GM12873 (cell line): ENCODE measurements around the gene RAPGEF1.

Experiments
- TF ChIP-seq, protein P1 (sequence below): IDR thresholded peaks from 2 replicates; pipeline ENCODE4 v1.5.1; 2012; ENCODE audit warnings: low read depth, mild to moderate bottlenecking, moderate library complexity, low read length, control low read depth; ENCODE audit not compliant: insufficient read depth; ENCODE audit errors: missing control alignments

RAPGEF1 gene

DNA sequence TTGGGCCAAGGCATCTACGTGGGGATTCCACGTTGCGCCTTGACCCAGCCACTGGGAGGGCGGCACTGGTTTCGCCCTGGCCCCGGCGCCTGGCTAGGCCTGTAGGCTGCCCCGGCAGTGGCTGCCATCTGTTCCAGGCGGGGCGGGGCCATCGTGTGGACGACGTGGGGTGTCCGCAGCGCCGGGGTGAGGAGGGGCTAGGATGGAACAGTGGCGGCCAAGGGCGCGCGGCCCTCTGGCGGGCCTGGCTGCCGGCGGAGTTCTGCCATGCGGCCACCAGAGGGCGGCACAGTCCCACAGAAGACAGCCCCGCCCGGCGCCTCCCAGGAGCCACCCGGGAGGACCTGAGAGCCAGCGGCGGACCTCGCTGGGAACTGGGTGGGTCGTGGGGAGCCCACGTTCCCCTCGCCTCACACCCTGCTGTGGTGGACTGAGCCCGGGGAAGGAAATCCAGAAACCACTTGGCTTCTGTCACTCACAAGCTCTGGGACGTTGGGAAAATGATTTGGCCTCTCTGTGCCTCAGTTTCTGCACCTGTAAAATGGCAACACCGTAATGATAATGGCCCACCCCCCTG, 22.6 kb upstream of the RAPGEF1 start:
- TF ChIP-seq, protein P1, sequence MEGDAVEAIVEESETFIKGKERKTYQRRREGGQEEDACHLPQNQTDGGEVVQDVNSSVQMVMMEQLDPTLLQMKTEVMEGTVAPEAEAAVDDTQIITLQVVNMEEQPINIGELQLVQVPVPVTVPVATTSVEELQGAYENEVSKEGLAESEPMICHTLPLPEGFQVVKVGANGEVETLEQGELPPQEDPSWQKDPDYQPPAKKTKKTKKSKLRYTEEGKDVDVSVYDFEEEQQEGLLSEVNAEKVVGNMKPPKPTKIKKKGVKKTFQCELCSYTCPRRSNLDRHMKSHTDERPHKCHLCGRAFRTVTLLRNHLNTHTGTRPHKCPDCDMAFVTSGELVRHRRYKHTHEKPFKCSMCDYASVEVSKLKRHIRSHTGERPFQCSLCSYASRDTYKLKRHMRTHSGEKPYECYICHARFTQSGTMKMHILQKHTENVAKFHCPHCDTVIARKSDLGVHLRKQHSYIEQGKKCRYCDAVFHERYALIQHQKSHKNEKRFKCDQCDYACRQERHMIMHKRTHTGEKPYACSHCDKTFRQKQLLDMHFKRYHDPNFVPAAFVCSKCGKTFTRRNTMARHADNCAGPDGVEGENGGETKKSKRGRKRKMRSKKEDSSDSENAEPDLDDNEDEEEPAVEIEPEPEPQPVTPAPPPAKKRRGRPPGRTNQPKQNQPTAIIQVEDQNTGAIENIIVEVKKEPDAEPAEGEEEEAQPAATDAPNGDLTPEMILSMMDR: peak; percentile 80

DNA sequence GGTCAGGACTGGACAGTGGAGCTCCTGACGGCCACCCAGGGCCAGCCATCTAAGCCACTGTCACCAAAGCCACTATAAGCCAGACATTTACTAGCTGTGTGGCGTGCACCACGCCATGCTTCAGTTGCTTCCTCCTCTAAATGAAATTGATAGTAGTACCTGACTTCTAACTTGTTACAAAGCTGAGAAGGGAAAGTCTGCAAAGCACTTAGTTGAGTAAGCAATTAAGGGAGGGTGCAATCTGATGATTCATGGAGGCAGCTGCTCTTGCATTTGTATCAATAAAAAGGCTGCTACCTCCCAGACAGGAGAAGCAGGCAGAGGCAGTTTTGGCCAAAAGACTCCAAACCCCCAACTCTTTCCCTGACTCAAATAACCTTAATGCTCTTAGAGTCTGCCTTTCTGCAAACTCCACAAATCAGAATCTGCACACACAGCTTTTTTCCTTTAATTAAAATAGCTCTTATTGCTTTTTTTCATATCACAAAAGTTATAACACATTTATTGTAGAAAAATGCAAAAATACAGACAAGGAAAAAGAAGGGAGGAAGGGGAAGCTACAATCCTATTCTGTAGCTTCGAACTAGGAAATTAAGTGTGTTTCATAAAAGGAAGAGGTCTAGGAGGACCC, 19.3 kb upstream of the RAPGEF1 start:
- TF ChIP-seq, protein P1: no peak

DNA sequence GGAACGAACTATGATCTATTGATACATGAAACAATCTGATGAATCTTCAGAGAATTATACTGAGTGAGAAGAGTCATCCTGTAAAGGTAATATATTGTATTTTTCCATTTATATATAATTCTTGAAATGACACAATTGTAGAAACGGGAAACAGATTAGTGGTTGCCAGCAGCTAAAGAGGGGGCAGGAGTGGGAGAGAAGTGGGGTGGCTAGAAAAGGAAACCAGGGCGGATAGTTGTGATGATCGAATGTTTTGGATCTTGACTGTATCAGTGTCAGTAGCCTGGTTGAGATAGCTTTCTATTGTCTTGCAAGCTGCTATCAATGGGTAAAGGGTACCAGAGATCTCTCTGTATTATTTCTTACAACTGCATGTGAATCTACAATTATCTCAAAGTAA, 17.7 kb upstream of the RAPGEF1 start:
- TF ChIP-seq, protein P1: no peak

DNA sequence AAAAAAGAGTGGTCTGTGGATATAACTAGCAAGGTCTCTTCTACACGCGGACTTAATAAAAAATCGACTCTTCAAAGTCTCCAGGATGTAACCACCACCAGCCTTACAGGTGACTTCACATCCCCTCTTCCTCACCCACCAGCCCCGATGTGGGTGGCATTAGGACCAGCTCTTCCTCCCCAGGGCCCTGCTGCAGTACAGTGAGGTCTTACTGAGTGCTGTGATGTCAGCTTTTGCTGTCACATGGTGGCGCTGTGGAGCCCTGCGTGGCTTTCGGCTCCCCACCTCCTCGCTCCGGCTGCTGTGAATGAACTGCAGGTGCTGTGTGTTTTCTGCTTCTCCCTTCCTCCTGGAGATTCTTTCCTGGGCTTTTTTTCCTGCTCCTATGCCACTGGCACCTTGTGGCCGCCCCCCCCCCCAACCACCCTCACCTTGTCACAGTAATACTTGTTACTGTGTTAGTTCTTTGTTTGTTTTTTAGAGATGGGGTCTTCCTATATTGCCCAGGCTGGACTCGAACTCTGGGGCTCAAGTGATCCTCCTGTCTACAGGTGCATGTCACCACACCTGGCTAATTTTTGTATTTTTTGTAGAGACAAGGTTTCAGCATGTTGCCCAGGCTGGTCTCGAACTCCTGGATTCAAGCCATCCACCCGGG, 15.8 kb upstream of the RAPGEF1 start:
- TF ChIP-seq, protein P1: peak; percentile 98

DNA sequence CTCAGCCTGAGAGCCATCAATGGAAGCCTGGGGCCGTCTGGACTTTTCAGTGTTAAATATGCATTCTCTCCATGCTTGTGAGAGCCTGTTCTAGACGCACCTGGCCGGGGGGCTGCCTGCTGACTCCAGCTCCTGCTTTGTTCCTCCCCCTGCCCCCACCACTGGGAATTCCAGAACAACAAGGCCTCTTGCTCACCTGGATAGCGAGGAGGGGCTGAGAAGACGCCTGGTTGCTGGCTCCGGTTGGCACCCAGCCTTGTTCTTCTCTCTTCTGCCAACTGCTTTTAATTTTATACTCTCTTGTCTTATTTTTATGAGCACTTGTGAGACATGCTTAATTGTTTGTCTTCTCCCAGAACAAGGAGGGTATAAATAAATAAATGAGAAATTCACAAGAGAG, 15.0 kb upstream of the RAPGEF1 start:
- TF ChIP-seq, protein P1: no peak

DNA sequence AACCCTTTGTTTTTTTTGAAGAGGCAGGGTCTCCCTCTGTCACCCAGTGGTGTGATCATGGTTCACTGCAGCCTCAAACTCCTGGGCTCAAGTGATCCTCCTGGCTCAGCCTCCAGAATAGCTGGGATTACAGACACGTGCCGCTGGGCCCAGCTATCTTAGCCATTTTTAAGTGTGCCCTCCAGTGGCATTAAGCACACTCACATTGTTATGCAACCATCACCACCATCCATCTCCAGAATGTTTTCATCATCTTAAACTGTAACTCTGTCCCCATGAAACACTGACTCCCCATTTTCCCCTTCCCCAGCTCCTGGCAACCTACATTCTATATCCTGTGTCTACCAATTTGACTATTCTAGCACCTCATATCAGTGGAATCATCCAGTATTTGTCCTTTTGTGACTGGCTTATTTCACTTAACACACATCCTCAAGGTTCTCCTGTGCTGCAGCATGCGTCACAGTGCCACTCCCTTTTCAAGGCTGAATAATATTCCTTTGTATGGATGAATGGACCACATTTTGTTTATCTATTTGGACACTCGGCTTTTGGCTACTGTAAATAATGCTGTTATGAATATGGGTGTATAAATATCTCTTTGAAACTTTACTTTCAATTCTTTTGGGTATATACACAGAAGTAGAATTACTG, 12.5 kb upstream of the RAPGEF1 start:
- TF ChIP-seq, protein P1: no peak

DNA sequence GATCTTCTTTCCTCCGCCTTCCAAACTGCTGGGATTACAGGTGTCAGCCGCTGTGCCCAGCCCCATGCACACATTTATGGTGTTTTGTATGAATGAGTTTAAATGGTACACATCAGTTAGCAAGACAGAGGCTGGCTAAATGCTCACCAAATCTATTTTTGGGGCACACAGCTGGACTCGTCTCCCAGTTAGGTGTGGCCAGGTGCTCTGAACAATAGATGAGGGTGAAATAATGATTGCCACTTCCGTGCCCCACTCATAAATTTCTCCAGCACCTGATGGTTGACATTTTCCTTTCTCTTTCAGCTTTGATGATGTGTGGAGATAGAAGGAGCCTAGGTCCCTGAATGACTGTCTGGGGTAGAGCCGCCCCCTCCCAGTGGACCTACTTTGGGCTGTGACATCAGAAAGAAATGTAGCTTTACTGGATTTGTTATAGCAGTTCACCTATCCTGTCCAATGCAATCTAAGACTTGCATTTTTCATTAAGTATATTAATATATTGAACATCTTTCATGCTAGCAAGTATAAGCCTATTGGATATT, 8.6 kb upstream of the RAPGEF1 start:
- TF ChIP-seq, protein P1: no peak
